ENCODE measurements around the gene LSG1. TPM values are rescaled to one million over a fixed set of nuclear protein-coding genes. Genes with fewer than 3 reads are reported as not detected.

The LSG1 gene
- total RNA-seq, 1 experiment from 2014 or later = 72.7 TPM

- DNase-seq (ENCODE audit: low spot score) = no peak
Measured at GRCh38 chr3:194686816-194687637, 15.0 kb upstream of the LSG1 start.

GRCh38 chr3:194686414-194686815, 14.4 kb upstream of the LSG1 start:
- DNase-seq (ENCODE audit: low spot score) = no peak

GRCh38 chr3:194685718-194686413, 13.9 kb upstream of the LSG1 start, which contains the start of gene FAM43A:
Gene FAM43A (plus strand): TSS chr3:194685883. CDS start chr3:194686827, 944 bp downstream.
- peak; percentile 90 for DNase-seq (ENCODE audit: low spot score)

- DNase-seq (ENCODE audit: low spot score) = no peak
Measured at GRCh38 chr3:194685065-194685717, 13.2 kb upstream of the LSG1 start.

GRCh38 chr3:194683380-194683779, 11.4 kb upstream of the LSG1 start:
- DNase-seq (ENCODE audit: low spot score) = no peak

GRCh38 chr3:194682694-194683310, 10.8 kb upstream of the LSG1 start:
- DNase-seq (ENCODE audit: low spot score) = peak; percentile 93

GRCh38 chr3:194682189-194682693, 10.2 kb upstream of the LSG1 start:
- DNase-seq (ENCODE audit: low spot score) = no peak

GRCh38 chr3:194680888-194681615, 9.1 kb upstream of the LSG1 start:
- no peak for DNase-seq (ENCODE audit: low spot score)

GRCh38 chr3:194676471-194676870, 4.5 kb upstream of the LSG1 start:
- DNase-seq (ENCODE audit: low spot score) = no peak

- DNase-seq (ENCODE audit: low spot score) = no peak
Measured at GRCh38 chr3:194675680-194676079, 3.7 kb upstream of the LSG1 start.

- no peak for DNase-seq (ENCODE audit: low spot score)
Measured at GRCh38 chr3:194675081-194675640, 3.2 kb upstream of the LSG1 start.

GRCh38 chr3:194673761-194674160, 1.8 kb upstream of the LSG1 start:
- DNase-seq (ENCODE audit: low spot score) = no peak

GRCh38 chr3:194672876-194673275, 885 bp upstream of the LSG1 start:
- no peak for DNase-seq (ENCODE audit: low spot score)

- DNase-seq (ENCODE audit: low spot score) = peak; percentile 36
Measured at GRCh38 chr3:194671511-194671899, 486 bp downstream of the LSG1 start.

GRCh38 chr3:194667363-194667762, 4.6 kb downstream of the LSG1 start:
- DNase-seq (ENCODE audit: low spot score) = no peak

GRCh38 chr3:194664857-194665256, 7.1 kb downstream of the LSG1 start:
- DNase-seq (ENCODE audit: low spot score) = no peak

- DNase-seq (ENCODE audit: low spot score) = no peak
Measured at GRCh38 chr3:194661946-194662345, 10.0 kb downstream of the LSG1 start.

- no peak for DNase-seq (ENCODE audit: low spot score)
Measured at GRCh38 chr3:194661374-194661773, 10.6 kb downstream of the LSG1 start.

GRCh38 chr3:194659778-194660177, 12.2 kb downstream of the LSG1 start:
- no peak for DNase-seq (ENCODE audit: low spot score)

- no peak for DNase-seq (ENCODE audit: low spot score)
Measured at GRCh38 chr3:194658477-194659242, 13.3 kb downstream of the LSG1 start.
